Measurements from ENCODE around the gene MARCKS.
"Not testable (repeated sequence)": the region's sequence is repeated elsewhere in the genome, so short reads cannot be mapped to it uniquely, and the experiment has no call there.

MARCKS gene

GRCh38 chr6:113888493-113888892, 31.3 kb downstream of the MARCKS start:
- no peak for DNase-seq

- no peak for DNase-seq
These were observed 31.9 kb downstream of the MARCKS start for GRCh38 chr6:113888956-113889630.

DNA sequence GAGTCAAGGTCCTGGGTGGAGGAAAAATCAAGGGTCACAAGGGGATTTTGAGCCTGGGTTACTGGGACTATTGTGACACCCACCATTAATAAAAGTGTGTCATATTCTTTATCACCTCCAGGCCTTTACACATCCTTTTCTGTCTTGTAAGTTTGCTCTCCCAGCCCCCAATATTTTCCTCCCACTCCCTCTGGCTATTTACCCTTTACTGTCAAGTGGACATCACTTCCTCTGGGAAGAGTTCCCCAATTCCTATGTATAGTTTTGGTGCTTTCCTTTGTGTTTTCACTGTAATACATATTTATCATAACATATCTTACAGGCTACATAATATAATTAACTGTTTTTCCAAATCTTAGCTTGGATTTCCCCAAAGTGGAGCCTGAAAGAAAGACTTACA, 36.3 kb downstream of the MARCKS start:
- no peak for DNase-seq

DNA sequence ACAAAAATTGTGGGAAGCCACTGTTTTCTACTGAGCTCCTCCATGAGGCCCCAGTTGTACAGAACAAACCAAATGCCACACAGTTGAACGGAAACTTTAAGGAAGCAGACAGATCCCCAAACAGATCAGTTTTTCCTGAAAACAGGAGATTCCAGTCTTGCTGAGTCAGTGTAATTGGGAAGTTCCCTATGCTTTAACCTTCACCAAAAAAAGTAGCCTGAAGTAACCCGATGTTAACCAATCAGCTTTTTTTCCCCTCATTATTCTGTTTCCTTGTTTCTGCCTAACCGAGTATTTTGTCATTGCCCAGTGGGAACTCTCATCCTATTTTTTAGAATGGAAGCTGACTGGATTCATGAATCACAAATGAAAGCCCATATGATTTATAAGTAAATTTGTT, 36.7 kb downstream of the MARCKS start:
- DNase-seq, result no peak

DNA sequence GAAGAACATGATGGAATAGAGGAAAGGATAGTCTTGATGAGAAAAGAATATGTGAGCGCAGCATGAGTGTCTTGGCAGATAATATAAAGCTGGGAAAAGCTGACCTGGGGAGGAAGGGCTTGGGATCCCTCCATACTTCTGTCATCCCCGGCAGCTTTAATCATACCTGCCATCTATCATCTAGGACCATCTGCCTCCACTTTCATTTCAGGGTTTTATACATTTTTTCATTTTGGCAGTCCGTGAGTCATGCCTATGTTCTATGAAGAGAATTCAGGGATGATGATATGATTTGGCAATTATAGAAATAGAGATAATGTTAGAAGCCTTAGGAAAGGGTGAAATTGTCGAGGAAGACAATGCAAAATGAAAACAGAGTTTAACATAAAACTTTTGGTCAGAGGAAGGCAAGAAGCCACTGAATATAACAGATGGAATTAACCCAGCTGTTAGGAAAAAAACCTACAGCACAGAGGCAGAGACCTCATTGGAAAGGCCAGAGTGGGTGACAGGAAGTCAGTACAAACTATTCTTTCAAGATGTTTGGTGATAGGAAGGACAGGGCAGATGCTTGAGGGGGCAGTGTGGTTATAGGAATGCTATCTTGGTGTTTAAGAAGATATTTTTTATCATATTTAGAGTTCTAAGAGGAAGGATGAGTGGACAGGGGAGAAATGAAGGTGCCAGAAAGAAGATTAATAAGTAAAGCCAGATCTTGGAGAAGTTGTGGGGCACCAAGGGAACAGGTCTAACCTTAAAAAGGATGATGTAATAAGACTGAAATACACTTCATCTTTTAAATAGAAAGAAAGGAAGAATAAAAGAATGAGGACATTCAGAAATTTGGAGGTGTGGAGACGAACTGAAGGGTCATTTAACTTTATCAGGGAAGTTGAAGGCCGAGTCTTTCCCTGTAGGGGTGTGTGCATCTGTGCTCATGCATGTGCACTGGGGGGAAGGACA, 37.8 kb downstream of the MARCKS start:
- no peak for DNase-seq

DNA sequence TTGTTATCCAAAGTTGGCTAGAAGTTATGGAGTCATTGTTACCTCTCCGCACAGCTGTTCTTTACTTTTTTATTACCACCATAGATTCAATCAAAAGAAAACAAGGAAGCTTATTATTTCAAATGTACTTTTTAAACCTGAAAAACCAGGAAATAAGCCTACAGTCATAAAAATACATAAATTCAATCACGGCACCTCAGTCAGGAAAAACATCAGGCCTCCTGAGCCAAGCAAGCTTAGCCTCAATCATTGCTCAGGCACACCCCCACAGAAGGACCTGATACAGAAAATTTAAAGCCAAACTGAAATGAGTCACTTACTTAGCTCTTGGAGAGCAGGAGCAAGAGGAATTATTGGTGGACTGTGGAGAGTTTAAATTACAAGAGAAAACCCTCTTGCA, 44.3 kb downstream of the MARCKS start:
- DNase-seq, result no peak

DNA sequence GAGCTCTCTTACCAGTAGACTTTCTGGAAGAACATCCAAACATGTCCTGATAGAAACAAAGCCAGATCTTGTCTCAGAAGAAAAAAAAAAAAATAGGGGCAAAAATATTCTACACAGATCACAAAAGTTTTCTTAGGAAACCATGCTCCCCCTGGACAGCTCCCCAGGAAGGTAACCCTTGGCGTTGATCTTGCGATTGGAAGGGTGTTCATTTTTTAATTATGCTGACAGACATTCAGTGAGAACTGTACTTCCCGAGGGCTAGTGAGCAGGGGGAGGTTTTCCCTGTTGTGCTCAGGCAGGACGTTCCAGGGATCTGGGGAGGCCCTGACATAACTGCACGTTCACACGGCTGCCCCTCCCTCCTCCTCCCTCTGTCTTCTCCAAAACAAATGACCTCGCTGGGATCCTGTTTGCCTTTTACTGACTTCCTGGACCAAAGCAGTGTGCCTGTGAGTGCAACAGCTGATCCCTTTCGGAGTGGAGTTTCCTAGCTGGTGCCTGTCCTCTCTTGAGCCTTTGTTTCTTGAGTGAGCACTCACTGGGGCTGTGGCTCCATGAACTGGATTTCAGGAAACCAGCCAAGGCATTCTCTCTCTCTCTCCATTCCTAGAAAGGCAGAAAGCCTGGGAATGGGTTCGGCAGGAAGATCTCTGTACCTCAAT, 46.7 kb downstream of the MARCKS start:
- no peak for DNase-seq

DNA sequence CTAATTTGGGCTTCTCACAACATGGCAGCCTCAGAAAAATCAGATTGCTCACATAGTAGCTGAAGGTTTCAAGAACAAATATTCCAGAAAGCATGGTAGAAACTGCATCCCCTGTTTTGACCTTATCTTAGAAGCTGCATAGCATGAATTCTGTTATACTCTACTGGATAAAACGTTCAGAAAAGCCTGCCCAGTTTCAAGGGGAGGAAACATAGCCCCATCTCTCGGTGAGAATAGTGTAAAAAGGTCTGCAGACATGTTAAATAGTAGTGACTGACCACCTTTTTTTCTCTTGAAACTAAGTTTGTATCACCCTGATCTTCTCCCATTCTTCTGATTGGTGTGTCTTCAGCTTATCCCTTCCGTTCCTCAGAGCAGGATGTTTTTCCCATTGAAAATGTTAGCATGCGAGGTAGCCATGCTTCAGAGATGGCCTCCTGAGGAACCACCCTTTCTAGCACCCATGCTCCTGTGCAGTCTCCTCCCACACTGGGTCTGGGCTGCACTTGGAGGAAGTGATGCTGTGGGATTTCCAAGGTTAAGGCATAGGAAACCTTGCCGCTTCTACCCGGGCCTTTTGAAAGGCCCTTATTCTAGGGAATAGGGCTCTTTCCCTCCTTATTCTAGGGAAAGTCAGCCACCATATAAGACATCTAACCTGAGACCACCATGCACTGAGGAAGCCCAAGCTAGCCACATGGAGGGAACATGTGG, 50.1 kb downstream of the MARCKS start:
- no peak for DNase-seq

- DNase-seq, result no peak
These were observed 51.7 kb downstream of the MARCKS start for GRCh38 chr6:113908801-113909200.

DNA sequence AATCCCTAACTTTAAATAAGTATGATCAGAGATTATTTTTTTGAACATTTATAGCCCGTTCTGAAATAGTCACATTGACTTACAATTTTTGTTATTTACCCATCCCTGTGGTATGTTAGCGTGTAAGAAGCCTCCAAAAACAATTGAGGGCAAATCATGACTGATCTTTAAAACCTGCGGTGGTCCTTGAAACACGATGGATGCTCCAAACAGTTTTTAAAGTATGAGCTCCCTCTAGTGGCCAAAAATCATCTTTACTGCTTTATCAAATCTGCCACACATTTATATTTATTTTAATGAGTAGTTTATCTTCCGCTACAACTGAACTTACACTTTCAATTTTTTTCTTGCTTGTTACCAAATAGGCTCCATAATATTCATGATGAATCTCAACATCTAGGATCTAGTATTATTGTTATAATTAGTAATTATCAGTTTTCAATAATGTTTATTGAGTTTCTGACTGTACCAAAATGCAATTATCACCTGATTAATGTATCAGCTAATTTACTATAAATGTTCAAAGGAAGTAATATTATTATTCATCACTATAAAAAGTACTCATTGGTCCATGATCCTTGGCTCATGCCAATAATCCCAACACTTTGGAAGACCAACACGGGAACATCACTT, 52.2 kb downstream of the MARCKS start:
- no peak for DNase-seq

GRCh38 chr6:113910285-113910684, 53.1 kb downstream of the MARCKS start:
- not testable (repeated sequence) for DNase-seq
